NCI-H82 treated with DMSO at 0.1 percent for 48 hours (cell line): ENCODE data around the gene PRRC1.

Experiments
- DNase-seq: peaks from one replicate; lab custom pipeline; 2025; ENCODE audit not compliant: unreplicated experiment; lab: John Stamatoyannopoulos, UW

The PRRC1 gene

DNA sequence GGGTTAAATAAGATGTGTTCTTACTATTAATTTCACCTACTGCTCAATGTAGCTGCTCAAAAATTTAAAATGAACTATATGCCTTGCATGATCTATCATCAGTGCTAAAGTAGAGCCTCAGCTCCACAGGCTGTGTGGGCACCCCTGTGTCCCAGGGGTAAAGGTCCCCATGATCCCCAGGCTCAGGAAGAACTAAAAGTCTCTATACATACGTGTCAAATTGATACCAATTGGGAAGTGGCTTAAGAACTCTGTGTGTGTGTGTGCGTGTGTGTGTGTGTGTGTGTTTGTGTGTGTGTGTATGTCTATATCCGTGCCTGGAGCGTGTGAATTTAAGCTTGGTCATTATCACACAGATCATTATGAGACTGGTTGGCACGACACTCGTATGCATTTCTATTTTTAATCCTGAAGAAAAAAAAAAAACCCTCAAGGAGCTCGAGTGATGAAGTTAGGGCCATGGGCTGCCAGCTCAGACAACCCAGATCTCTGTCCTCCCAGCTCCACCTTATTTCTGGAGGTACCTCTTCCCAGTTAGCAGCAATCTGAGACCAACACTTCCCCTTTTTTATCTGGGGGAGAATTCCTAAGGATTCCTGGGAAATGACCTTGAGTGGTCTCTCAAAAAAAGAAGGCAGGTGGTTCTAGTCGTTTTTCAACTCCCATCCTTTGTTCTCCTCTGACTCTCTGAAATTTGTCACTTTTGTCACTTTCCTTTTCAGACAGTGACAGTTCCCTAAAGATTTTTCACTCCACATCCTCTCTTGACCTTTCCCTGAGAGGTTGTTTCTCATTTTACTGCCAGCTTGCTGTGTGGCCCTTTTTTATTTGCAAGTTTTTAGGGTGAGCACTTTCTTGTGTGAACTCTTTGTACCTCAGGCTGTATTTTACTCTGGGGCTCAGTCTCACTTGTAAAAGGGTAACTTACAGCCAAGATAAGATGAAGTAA, 85.7 kb downstream of the PRRC1 start:
- no peak for DNase-seq
